Left renal pelvis (tissue), 4 donors: ENCODE measurements around the gene GAS2L1. TPM values are rescaled to one million over a fixed set of nuclear protein-coding genes. Genes with fewer than 3 reads are reported as not detected.

Experiments used
- DNase-seq, 4 donors: peaks; one replicate each; pipeline ENCODE4 v3.0.0-alpha.2; 2013; ENCODE audit warnings: low read depth in 4 of 4, low spot score in 3 of 4
- polyA plus RNA-seq, 4 donors: library from polyadenylated mRNA; unstranded; fragments of 120-200 nt; gene quantifications; one replicate each; pipeline ENCODE4 v1.2.1, GENCODE V29; 2013; ENCODE audit not compliant: insufficient read length in 4 of 4

The GAS2L1 gene
- 10 to 100 TPM in 1 of 4 donors, 1 to 10 TPM in 3; 5.3 to 10.9 (median 7.9) TPM for polyA plus RNA-seq

DNA sequence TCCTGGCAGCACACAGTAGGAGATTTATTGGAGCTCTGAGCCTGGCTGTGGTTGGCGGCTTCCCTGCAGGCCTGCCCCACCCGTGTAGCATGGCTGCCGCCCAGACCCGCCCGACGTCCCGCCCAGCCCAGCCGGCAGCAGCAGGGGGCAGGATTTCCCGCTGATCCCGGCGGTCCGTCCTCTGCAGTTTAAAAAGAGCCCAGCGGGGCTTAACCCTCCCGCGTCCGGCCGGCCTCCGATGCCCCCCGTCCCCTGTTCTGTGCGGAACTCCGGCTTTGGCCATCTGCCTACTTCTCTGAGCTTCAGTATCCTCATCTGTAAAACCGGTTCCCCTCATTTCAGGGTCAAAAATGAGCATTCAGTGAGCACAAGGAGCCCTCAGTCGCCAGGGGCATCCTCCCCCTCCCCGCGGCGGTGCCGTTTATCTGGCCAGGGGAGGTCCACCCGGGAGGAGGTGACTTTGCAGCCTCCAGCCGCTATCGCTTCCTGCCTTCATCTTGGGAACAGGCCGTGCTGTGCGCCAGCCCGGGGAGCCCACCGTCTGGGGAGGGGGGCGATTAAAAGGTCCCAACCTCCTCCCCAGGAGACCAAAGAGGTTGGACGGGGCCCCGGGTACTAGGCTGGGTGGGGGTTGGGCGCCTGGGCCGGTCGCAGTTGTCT, at the start of gene GAS2L1:
Gene GAS2L1 (plus strand): TSS at position 476 of the 660 bp plus-strand sequence. CDS start 1,456 bp downstream, outside the sequence.
- DNase-seq, result peak in 2 of 4 donors; percentile 52 to 57

DNA sequence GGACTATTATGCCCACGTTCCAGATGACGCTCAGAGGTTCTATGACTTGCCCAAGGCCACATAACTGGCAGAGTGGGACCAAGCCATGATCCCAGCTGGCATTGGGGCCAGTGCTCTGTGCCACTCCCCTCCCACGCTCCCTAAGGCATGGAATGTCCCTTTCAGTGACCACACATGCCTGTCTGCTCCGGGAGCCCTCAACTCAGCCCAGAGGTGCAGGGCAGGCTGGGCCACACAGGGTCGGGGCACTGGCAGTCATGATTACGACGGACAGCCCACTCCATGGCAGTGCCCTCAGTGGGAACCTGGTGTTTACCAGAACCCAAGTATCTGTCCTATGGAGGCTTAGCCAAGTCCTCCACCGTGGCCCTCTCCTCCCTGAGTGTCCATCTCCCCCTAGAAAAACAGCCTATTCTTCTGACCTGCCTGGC, 48.7 kb upstream of the GAS2L1 start:
- no peak for DNase-seq

DNA sequence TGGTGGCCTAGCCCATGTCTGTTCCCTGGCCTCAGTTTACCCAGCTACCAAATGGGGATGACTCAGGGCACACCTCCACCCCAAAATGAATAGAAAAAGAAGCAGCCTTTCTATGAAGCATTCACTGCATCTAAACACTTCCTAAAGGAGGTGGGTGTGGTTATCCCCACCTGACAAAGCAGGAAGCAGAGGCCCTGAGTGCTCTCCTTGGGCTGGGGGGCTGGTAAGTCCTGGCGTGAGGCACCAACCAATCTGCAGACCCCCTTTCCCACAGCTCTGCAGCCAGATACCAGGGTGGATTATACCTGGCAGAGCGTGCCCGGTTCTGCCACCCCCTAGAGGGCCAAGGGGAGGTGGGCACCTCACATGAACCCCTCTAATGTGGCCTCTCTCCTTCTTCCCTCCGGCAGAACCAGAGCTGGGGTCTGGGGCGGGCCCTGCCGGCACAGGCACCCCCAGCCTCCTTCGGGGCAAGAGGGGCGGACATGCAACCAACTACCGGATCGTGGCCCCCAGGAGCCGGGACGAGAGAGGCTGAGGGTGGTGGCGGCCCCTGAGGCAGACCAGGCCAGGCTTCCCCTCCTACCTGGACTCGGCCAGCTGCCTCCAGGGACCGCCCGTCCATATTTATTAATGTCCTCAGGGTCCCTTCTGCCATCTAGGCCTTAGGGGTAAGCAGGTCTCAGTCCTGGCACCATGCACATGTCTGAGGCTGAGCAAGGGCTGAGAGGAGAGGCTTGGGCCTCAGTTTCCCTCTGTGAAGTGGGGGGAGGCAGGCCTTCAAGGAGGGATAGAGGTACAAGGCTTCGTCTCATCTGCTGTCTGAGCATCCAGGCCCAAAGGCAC, 47.8 kb upstream of the GAS2L1 start:
- DNase-seq, result no peak

DNA sequence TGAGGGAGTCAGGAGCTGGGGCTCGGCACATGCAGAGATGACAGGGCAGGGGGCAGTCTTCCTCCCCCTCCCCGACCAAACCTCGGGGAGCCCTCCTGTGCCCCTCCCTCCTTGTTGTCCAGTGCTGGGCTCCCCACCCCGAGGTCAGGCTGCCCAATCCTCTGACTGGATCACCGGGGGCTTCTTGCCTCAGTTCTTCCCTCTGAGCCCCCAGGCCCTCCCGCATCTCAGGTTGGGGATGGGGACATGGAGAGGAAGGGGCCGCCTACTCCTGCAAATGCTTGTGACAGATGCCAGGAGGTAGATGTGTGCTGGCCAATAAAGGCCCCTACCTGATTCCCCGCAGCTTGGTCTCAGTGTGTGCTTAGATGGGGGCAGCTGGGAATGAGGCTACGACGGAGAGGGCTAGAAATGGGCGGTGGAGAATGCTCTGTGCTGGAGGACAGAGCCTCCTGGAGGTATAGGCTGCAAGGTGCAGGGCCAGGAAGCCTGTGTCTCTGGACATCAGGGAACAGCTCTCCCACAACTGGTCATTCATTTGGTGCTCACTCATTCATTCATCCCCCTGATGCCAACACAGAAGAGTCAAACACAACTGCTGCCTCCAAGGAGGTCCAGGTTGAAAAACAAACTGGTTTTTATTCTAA, 47.1 kb upstream of the GAS2L1 start:
- no peak for DNase-seq

DNA sequence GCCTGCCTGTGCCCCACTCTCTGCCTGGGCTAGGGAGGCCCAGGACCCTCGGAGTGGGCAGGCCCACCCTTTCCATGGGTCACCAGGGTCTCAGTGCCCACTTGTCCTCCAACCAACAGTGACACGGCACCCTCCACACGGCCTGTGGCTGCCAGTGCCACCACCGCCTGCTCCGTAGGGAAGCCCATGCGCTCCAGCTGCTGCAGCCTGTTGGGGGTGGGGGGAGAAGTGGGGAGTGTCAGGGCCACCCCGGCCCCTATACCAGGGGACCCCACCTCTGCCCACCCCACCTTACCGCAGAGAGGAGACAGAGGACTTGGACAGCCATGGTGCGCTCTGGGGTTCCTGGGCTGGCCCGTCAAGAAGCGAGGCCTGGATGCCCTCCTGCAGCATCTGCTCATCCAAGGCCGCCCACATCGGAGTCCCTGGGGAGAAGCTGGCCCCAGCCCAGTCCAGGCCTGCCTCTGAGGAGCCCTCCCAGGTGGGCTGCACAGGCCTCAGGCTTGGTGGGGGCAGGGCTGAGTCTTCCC, 46.4 kb upstream of the GAS2L1 start:
- DNase-seq, result no peak

DNA sequence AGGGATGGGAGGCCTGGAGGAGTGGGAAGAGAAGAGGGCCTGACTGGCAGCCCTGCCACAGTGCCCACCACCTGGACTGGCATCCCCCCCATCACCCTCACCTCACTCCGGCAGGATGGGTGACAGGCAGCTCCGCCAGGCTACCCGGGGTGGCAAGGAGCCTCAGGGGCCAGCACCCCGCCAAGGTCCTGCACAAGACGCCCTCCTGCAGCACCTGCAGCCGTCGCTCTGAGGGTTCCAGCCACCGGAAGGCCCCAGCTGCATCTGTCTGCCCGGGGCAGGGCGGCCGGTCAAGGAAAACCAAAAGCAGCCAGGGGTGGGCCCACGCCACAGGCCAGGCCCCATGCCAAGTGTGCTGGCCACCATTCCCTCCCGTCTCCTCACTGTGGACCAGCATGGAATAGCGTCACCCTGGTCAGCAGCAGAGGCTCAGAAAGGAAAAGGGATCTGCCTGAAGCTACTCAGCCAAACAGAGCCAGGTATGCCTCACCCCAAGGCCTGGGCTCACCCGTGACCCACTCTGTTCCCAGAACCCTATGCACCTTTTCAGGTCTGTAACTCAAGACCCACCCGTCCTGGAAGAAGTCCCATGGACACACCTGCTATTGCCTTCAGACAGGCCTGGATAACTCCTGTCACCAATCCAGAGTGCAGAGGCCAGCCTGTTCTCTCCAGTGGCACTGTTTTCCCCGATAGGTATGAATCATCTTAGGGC, 45.7 kb upstream of the GAS2L1 start:
- no peak for DNase-seq

DNA sequence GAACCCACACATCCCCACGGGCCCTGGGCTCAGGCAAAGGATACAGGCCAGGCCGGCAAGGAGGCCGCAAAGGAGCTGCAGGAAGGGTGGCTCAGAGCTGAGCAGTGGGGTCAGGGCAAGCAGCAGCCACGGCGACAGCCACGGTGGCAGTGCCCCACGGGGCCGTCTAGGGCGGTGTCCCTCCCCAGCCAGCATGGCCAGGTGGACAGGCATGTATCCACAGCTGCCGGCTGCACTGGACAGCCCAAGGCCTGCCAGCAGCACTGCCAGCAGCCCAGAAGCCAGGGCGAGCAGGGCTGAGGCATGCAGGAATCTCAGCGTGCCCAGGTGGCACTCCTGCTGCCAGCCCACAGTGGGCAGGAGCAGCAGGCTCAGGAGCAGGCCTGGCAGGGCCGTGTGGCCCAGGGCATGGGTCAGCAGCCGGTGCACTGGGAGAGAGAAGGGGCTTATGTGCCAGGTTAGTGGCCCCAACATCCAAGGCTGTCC, 42.6 kb upstream of the GAS2L1 start:
- DNase-seq, result no peak

DNA sequence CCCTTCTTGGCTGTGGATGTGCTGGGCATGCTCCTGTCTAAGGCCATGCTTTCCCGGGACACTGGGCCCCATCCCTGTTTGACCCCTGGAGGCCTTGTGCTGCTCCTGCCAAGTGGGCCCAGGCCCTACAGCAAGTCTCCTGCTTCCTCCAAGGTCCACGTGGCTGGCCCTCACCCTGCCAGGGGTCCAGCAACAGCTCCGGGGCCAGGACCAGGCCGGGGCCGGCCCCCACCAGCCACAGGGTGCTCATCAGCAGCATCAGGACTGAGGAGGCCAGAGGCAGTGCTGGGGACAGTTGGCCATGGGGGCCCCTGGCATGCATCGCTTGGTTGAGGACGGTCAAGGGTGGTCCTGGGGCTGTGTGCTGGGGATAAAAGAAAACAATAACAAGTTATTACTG, 41.1 kb upstream of the GAS2L1 start:
- DNase-seq, result no peak

DNA sequence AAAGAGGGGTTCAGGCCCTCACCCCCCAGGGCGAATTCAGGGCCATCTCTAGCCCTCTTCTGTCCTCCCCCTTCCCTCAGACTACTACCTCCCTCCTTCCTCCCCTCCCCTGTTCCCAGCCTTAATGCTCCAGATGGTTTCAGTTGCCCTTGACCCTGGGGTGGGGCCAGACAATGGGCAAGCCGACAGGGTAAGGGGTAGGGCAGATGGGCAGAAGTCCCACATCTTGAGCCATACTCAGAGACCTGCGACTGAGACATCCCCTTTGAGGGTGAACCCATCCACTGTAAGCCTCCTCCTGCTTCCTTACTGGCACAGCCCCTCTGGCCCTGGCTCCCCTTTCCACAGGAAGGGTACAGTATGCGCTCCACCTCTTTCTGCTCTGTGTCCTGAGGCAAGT, 40.5 kb upstream of the GAS2L1 start:
- no peak for DNase-seq

DNA sequence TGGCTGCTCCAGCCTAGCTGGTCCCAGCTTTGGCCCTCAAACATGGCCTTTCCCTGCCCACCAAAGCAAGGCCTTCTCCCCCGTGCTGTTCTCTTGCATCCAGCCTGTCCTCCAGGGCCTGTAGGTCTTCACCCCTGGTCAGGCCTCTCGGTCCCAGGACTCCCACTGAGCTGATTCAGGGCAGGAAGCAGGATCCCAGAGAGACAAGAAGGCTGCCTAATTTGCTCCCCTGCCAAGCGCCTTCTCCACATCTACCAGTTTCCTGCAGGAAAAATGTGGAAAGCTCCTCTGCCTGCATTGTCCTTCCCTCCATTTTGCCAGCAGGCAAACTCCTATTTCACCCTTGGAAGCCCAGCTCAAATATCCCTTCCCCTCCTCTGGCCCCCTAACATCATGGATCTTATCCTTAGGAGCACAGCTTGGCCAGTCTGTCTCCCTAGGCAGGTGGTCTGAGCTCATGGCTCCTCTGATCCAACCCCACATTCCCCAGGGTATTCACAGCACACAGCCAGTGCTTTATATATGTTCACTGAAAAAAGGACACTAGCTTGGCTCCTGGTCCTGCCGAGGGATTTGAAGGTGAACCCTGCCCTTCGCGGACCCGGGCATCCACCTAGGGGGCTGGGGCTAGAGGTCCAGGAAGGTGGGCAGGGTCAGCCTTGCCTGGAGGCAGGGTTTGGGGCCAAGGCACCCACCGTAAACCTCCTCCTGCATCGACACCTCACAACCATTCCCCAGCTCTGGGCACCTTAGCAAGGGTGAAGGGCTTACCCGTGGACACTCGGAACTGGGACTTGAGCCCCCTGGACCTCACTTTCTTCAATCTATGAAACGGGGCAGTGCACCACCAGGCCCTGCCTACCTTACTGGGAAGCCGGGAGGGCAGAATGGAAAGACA, 39.6 kb upstream of the GAS2L1 start:
- DNase-seq, result no peak

DNA sequence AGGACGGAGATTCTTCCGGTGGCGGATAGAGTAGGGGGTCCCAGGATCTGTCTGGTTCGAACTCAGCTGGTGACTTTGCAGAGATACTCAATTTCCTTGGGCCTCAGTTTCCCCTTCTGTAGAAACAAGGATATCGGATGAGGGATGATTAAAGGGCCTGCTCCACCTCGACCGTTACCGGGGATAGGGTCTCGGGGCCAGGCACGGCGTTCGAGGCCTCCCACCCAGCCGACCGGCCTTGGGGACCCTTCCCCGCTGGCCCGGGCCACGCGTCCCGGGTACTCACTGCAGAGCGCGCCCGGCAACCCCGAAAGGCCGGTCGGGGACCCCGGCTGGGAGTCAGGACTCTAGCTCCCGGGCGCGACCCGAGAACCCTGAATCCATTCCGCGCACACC, 39.0 kb upstream of the GAS2L1 start:
- no peak for DNase-seq

DNA sequence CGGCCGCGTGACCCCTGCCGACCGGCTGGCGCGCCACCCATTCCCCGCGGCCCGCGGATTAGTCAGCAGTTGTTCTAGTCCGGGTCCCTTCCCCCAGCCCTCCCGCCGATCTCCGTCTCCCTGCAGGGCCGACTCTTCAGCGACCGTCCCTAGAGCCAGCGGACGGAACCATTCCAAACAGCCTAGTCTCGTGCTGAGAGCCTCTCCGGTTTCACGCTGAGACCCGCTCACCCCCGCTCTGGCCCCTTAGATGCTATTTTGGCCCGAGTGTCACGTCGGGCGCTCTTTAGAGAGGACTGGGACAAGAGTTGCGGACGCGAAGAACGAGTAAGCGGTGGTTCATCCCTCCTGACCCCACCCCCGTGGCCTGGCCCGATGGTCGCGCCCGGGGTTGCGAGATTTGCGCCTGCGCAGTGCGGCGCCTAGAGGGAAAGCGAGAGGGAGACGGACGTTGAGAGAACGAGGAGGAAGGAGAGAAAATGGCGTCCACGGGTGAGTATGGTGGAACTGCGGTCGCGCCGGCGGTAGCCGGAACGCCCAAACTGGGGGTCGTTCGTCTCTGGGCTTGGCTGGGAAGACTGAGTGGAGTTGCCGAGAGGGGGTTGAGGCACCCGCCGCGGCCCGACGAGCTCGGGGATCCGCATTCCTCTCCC, 38.5 kb upstream of the GAS2L1 start, which contains the start of the genes EWSR1 and RHBDD3:
Gene EWSR1 (plus strand): TSS at position 411 of the 653 bp plus-strand sequence. CDS start 69 bp downstream, at position 480.
Gene RHBDD3 (minus strand): TSS at position 124 of the 653 bp plus-strand sequence. CDS start 2,355 bp downstream, outside the sequence.
- DNase-seq, result peak; percentile 92 to 94 (median 92)

DNA sequence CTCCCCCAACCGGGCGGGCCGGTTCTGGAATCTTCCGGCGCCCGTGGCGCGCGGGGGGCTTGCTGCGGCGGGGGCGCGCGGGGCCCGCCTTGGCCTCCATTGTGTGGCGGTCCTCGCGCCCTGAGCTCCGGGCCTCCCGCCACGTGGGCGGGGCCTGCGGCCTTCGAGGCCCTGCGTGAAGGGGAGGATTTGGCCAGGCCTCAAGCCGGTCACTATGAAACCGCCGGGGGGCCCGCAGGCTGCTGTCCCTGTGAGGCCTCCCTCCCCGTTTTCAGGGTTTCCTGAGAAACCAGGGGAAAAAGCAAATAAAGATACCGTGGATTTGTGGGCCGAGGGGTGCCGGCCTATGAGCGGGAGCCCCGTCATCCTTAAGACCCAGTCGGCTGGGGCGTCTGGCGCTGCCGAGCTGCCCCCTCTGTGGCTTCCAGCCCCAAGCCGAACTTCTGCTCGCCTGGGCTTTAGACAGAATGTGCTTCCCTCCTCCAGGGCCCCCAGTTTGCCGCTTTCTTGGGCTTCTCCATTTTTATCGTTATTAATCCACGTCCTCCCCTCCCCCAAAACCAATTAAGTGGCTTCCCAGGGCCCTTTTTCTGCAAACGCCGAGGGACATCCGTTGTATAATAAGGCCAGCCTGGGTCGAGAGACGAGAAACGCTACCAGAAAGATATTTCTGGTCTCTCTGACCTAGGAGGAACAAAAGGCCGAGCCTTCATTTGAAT, 37.8 kb upstream of the GAS2L1 start:
- peak in 2 of 4 donors; percentile 36 to 42 for DNase-seq

DNA sequence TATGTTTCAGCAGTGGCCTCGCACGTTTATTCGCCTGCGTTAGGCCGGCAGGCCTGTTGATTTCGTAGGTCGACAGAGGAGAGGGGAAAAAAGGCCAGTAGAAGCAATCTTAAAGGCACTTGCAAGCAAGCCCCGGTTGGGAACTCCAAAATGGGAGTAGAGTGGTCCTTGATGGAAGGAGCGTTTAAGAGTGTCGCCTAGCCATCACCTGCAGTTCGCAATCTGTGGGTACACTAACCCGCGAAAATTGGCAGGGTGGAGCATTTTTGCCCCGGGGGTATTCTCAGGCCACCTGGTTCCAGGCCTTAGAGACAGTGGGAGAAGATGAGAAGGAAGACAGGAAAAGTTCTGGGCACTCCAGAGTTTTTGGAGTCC, 37.2 kb upstream of the GAS2L1 start:
- no peak for DNase-seq

DNA sequence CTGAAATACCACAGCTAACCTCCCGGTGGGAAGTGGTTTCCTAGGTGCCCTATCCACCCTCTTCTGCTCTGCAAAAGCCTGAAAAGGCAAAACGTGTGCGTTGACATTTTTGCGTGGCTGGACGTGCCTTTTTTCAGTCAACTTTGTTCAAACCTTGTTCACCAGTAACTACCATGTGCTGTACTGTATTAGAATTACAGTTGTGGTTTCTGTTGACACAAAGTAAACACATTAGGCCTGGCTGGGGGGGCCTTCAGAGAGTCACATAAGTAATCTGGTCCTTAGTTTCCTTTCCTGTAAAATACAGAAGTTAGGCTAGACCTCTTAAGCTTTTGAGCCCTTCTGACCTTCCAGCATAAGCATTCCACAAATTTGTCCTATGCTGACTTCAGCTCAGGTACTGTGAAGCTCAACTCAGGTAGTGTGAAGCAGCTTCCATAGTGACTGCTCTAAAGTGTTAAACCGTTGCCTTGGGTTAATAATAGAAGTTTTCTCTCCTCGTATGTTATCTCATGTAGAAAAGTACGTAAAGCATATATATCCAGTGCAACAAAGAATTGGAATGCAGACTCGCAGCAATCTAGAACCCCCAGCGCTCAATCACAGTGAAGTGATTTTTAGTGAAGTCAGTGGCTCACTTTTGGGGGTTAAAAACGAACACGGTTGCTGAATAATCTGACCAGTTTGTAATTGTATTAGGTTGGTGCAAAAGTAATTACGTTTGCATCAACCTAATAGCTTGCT, 36.5 kb upstream of the GAS2L1 start:
- no peak for DNase-seq

DNA sequence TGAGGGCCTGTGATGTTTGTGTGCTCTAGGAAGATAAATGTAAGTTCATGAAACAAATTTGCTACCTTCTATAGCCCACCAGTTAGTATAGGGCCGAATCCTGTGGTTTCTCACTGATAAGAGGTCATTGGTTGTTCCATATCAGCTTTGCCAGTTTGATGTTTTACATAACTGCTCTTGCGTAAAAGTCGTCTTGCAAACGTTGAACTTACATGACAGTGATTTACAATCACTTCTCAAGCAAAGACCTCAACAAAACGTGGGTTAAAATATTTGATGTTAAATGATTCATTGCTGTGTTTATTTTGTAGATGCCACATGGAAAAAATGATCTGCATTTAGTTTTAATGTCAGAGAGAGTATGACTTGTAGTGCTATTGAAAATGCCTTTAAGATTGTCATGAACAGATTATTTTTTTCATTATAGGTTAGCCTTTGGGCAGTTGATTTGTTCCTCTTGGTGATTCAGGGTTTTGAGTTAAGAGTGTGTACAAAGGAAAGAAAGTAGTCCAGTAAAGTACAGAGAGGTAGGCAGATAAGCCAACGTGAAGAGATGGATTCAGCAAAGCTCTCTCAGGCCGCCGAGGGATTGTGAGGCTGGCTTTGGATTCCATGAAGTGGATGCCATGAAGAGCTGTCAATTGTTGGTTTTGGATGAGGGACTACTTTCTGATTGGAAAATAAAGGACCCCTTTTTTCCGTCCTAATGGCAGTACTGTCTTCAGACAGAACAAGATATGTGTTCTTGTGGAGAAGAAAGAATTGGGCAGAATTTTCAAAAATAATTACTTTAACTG, 35.8 kb upstream of the GAS2L1 start:
- DNase-seq, result no peak
